GM23338 (cell line): ENCODE results near the gene SLC2A9. TPM values are rescaled to one million over a fixed set of nuclear protein-coding genes. Genes with fewer than 3 reads are reported as not detected.

Experiments
- ATAC-seq: fragments of 200-7000 bp; cut with Tn5 transposase; 3 replicates; pipeline ENCODE4 v1.9.1; 2020
- DNase-seq: peaks from one replicate; pipeline ENCODE4 v3.0.0-alpha.2; 2015; ENCODE audit warnings: low spot score
- H2AFZ ChIP-seq: fragments of 200-600 bp; sonication (generic); 2 replicates; pipeline ENCODE4 v1.8.0; 2016; ENCODE audit warnings: antibody characterized with exemption, mild to moderate bottlenecking, moderate library complexity
- H3F3A ChIP-seq: fragments of 200-600 bp; sonication (generic); replicated peaks from 2 replicates; pipeline ENCODE4 v1.8.0; 2017; ENCODE audit warnings: antibody characterized with exemption, mixed run types, low read depth
- H3K27ac ChIP-seq: fragments of 200-600 bp; sonication (generic); 2 replicates; pipeline ENCODE4 v1.6.1; 2016; ENCODE audit warnings: low read depth
- H3K27me3 ChIP-seq: fragments of 200-600 bp; sonication (generic); 2 replicates; pipeline ENCODE4 v1.8.0; 2016; ENCODE audit warnings: mild to moderate bottlenecking, mixed run types, moderate library complexity; ENCODE audit not compliant: insufficient read depth
- H3K36me3 ChIP-seq: fragments of 200-600 bp; sonication (generic); 2 replicates; pipeline ENCODE4 v1.8.0; 2016; ENCODE audit warnings: mild to moderate bottlenecking; ENCODE audit not compliant: insufficient read depth
- H3K4me1 ChIP-seq: fragments of 200-600 bp; sonication (generic); 2 replicates; pipeline ENCODE4 v1.8.0; 2016; ENCODE audit warnings: mild to moderate bottlenecking, moderate library complexity; ENCODE audit not compliant: insufficient read depth
- H3K4me2 ChIP-seq: fragments of 200-600 bp; sonication (generic); 2 replicates; pipeline ENCODE4 v1.7.1; 2017; ENCODE audit warnings: mixed run types
- H3K4me3 ChIP-seq: fragments of 200-600 bp; sonication (generic); 2 replicates; pipeline ENCODE4 v1.6.1; 2016; ENCODE audit warnings: mixed run types
- H3K79me2 ChIP-seq: fragments of 200-600 bp; sonication (generic); replicated peaks from 2 replicates; pipeline ENCODE4 v1.8.0; 2017; ENCODE audit warnings: mild to moderate bottlenecking; ENCODE audit not compliant: insufficient read depth
- H3K9me2 ChIP-seq: fragments of 200-600 bp; sonication (generic); 2 replicates; pipeline ENCODE4 v1.8.0; 2017; ENCODE audit not compliant: insufficient read depth
- H4K20me1 ChIP-seq: fragments of 200-600 bp; sonication (generic); replicated peaks from 2 replicates; pipeline ENCODE4 v1.8.0; 2017; ENCODE audit warnings: mild to moderate bottlenecking; ENCODE audit not compliant: insufficient read depth
- H3K27ac Mint-ChIP-seq: 2 replicates; pipeline ENCODE4 v1.8.0; 2020; ENCODE audit warnings: inconsistent platforms, mild to moderate bottlenecking, moderate library complexity, mixed read lengths
- H3K27me3 Mint-ChIP-seq: 3 replicates; pipeline ENCODE4 v1.8.0; 2022; ENCODE audit warnings: low read depth, mild to moderate bottlenecking, moderate library complexity, mixed read lengths, inconsistent platforms; ENCODE audit not compliant: insufficient read depth, poor library complexity
- H3K36me3 Mint-ChIP-seq: 3 replicates; pipeline ENCODE4 v1.8.0; 2021; ENCODE audit warnings: low read depth, mild to moderate bottlenecking, inconsistent platforms, moderate library complexity, mixed read lengths
- H3K4me1 Mint-ChIP-seq: 3 replicates; pipeline ENCODE4 v1.8.0; 2020; ENCODE audit warnings: mild to moderate bottlenecking, inconsistent platforms, mixed read lengths
- H3K4me3 Mint-ChIP-seq: 3 replicates; pipeline ENCODE4 v1.8.0; 2021; ENCODE audit warnings: moderate library complexity, mild to moderate bottlenecking, inconsistent platforms, mixed read lengths
- H3K9me3 Mint-ChIP-seq: 3 replicates; pipeline ENCODE4 v1.8.0; 2020; ENCODE audit warnings: moderate library complexity, mild to moderate bottlenecking, inconsistent platforms, mixed read lengths
- CREB1 ChIP-seq: fragments of 250-450 bp; sonication (Bioruptor Pico); IDR thresholded peaks from 2 replicates; pipeline ENCODE4 v1.5.0; 2020; ENCODE audit warnings: low read depth, mild to moderate bottlenecking, moderate library complexity
- CTCF ChIP-seq, 2 experiments: fragments of 200-600 bp in 1 of 2; sonication (generic) in 1 of 2; conservative IDR thresholded peaks; 2 replicates each; pipeline versions ENCODE4 v1.5.1 to v1.6.1; 2016 to 2017; ENCODE audit warnings: antibody characterized with exemption in 2 of 2, low read depth in 2 of 2, mild to moderate bottlenecking in 2 of 2, moderate library complexity in 1 of 2
- EZH2 ChIP-seq: fragments of 200-600 bp; sonication (generic); IDR thresholded peaks from one replicate; pipeline ENCODE4 v1.8.0; 2017; ENCODE audit warnings: antibody characterized with exemption, mild to moderate bottlenecking, low read depth; ENCODE audit not compliant: unreplicated experiment
- POLR2AphosphoS5 ChIP-seq: IDR thresholded peaks from 2 replicates; pipeline ENCODE4 v1.6.1; 2016; ENCODE audit warnings: antibody characterized with exemption, low read depth
- STAT1 ChIP-seq: IDR thresholded peaks from one replicate; pipeline ENCODE4 v1.6.1; 2016; ENCODE audit warnings: antibody characterized with exemption; ENCODE audit not compliant: unreplicated experiment
- ZNF331 ChIP-seq: fragments of 250-450 bp; sonication (Bioruptor Pico); IDR thresholded peaks from 2 replicates; pipeline ENCODE4 v1.5.0; 2020; ENCODE audit warnings: low read depth, mild to moderate bottlenecking, moderate library complexity
- ZNF462 ChIP-seq: fragments of 250-450 bp; sonication (Bioruptor Pico); IDR thresholded peaks from 2 replicates; pipeline ENCODE4 v1.5.0; 2020; ENCODE audit warnings: mild to moderate bottlenecking, moderate library complexity
- polyA plus RNA-seq: library from polyadenylated mRNA; unstranded; fragments of >200 nt; fragmentation: Nextera tagmentation; extraction: Ambion mirVana; gene quantifications from 2 replicates; pipeline ENCODE4 v1.2.1, GENCODE V29; 2016
- total RNA-seq: library from RNA; depleted of rRNA; stranded (reverse); fragments of >200 nt; shearing (Covaris generic); gene quantifications from 2 replicates; pipeline ENCODE4 v1.2.3, GENCODE V29; 2014
- TF ChIP-seq, protein P1 (sequence below): IDR thresholded peaks from one replicate; pipeline ENCODE4 v1.6.1; 2018; ENCODE audit warnings: antibody characterized with exemption; ENCODE audit not compliant: unreplicated experiment

SLC2A9 gene
- total and polyA plus RNA-seq, 2 experiments from 2014 or later: 0.21 to 0.40 TPM

GRCh38 chr4:9808077-9808476 is 213.2 kb downstream of the SLC2A9 start:
- ATAC-seq (no peak), DNase-seq (no peak)
- Histone ChIP-seq H2AFZ (no peak overlapping the region), H3K4me1 (no peaks in the 10 kb centered on the region), H3K27ac (no peak overlapping the region), H4K20me1 (no peaks in the 10 kb centered on the region), H3K27me3 (no peaks in the 10 kb centered on the region), H3K79me2 (no peaks in the 10 kb centered on the region), H3K4me2 (no peak overlapping the region), H3K9me2 (no peaks in the 10 kb centered on the region), H3K36me3 (no peaks in the 10 kb centered on the region), H3F3A (no peaks in the 10 kb centered on the region), H3K4me3 (no peak overlapping the region)
- H3K27ac Mint-ChIP-seq: no peak overlapping the region
- no peaks in the 10 kb centered on the region for H3K27me3 Mint-ChIP-seq
- H3K4me3 Mint-ChIP-seq: no peak overlapping the region
- H3K4me1 Mint-ChIP-seq: peaks cover 3% of the 10 kb centered on the region; the same call in 2 of the 3 replicates
- TF ChIP-seq ZNF331 (CRISPR knock-in tag): no peak
- TF ChIP-seq STAT1: no peak
- no peak for TF ChIP-seq POLR2AphosphoS5
- TF ChIP-seq ZNF462 (CRISPR knock-in tag): no peak
- TF ChIP-seq, protein P1, sequence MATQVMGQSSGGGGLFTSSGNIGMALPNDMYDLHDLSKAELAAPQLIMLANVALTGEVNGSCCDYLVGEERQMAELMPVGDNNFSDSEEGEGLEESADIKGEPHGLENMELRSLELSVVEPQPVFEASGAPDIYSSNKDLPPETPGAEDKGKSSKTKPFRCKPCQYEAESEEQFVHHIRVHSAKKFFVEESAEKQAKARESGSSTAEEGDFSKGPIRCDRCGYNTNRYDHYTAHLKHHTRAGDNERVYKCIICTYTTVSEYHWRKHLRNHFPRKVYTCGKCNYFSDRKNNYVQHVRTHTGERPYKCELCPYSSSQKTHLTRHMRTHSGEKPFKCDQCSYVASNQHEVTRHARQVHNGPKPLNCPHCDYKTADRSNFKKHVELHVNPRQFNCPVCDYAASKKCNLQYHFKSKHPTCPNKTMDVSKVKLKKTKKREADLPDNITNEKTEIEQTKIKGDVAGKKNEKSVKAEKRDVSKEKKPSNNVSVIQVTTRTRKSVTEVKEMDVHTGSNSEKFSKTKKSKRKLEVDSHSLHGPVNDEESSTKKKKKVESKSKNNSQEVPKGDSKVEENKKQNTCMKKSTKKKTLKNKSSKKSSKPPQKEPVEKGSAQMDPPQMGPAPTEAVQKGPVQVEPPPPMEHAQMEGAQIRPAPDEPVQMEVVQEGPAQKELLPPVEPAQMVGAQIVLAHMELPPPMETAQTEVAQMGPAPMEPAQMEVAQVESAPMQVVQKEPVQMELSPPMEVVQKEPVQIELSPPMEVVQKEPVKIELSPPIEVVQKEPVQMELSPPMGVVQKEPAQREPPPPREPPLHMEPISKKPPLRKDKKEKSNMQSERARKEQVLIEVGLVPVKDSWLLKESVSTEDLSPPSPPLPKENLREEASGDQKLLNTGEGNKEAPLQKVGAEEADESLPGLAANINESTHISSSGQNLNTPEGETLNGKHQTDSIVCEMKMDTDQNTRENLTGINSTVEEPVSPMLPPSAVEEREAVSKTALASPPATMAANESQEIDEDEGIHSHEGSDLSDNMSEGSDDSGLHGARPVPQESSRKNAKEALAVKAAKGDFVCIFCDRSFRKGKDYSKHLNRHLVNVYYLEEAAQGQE: no peak
- TF ChIP-seq CTCF (conservative IDR thresholded peaks at IDR 0.05; ENCODE audit: low read depth in 2 of 2): no peak
- TF ChIP-seq CREB1 (CRISPR knock-in tag): no peak
- no peak for TF ChIP-seq EZH2
- H3K36me3 Mint-ChIP-seq: no peaks in the 10 kb centered on the region
- H3K9me3 Mint-ChIP-seq: peaks cover 12% of the 10 kb centered on the region
